ENCODE results near the gene FRMD4B. TPM values are rescaled to one million over a fixed set of nuclear protein-coding genes. Genes with fewer than 3 reads are reported as not detected.

The FRMD4B gene
- total and polyA plus RNA-seq, 2 donors from 2014 or later = 11.8 to 50.5 TPM

DNA sequence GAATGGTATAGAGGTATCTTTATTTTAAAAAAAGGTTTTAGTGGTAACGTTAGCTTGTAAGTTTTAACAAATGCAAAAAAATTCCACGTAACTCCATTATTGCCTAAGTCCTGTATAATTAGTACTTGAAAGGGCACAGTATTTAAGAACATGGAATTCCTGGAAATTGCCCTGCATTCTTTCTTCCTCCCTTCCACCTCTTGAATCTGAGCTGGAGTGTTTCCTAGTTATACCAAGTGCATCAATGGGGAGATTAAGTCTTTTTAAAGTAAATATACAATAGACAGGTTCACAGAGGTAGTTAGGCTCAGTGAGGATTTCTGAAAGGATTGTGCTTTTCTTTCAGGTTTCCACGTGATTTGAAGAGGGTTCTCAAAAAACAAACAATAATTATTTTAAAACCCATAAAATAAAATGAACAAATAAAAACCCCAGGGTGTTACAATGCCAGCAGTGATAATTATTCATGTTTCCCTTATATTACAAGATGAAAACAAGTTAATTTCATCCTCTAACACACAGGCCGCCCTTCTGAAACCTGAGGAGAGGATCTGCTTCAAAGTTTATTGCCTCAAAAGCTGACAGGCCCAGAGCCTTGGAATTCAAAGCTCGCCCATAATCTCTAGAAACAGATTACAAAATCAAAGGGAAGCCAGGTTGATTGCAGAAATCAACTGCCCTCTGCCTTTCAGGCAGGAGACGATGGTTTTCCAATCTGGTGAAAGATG is 134.6 kb downstream of the FRMD4B start:
- H3K9ac ChIP-seq (ENCODE audit: low read length in 3 of 3) = no peak overlapping the region
- peak in 3 of 5 donors; percentile 41 to 72 (median 66) for DNase-seq
- no peak for FAIRE-seq
- peaks cover 0 to 17% (median 12%) of the 10 kb centered on the region in 3 donors for H3K4me1 ChIP-seq (ENCODE audit: control insufficient read depth in 2 of 3, insufficient read depth in 2 of 3, low read depth in 1 of 3, low read length in 3 of 3)
- intact Hi-C loops (cut with DNase I) = no loop called here
- H3K9me3 ChIP-seq (ENCODE audit: control insufficient read depth in 2 of 3, insufficient read depth in 1 of 3, low read length in 3 of 3) = no peaks in the 10 kb centered on the region
- peak overlapping the region in 1 of 2 donors; percentile 21 for H3K27ac ChIP-seq (ENCODE audit: low read depth in 2 of 2, low read length in 2 of 2)
- no peaks in the 10 kb centered on the region for H3K36me3 ChIP-seq (ENCODE audit: control insufficient read depth in 2 of 3, insufficient read depth in 3 of 3, low read length in 3 of 3)
- TF ChIP-seq, protein P1, sequence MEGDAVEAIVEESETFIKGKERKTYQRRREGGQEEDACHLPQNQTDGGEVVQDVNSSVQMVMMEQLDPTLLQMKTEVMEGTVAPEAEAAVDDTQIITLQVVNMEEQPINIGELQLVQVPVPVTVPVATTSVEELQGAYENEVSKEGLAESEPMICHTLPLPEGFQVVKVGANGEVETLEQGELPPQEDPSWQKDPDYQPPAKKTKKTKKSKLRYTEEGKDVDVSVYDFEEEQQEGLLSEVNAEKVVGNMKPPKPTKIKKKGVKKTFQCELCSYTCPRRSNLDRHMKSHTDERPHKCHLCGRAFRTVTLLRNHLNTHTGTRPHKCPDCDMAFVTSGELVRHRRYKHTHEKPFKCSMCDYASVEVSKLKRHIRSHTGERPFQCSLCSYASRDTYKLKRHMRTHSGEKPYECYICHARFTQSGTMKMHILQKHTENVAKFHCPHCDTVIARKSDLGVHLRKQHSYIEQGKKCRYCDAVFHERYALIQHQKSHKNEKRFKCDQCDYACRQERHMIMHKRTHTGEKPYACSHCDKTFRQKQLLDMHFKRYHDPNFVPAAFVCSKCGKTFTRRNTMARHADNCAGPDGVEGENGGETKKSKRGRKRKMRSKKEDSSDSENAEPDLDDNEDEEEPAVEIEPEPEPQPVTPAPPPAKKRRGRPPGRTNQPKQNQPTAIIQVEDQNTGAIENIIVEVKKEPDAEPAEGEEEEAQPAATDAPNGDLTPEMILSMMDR (IDR thresholded peaks at IDR 0.05; ENCODE audit: borderline replicate concordance, extremely low read depth, insufficient read depth) = no peak
- H3K4me3 ChIP-seq (ENCODE audit: low read length in 3 of 3) = no peak overlapping the region
- no peaks in the 10 kb centered on the region for H3K27me3 ChIP-seq (ENCODE audit: control insufficient read depth, insufficient read depth, low read length)

DNA sequence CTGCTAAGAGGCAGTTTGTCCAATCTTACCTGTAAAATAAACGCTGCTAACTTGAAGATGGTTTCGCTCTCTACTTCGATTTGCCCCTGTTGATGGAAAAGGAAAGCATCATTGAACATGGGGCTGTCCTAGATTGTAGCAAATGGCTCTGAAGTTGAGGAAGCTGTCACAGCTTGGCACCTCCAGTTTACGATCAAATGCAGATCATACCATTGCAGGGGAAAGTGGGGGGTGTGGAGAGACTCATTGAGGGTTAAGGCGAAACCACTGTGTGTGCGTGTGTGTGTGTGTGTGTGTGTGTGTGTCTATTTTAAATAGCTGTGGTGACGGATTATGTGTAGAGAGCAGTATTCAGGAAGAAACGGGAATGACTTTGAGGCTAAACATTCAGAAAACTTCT is 135.9 kb downstream of the FRMD4B start:
- peak overlapping the region in 1 of 3 donors; percentile 55 for H3K9ac ChIP-seq (ENCODE audit: low read length in 3 of 3)
- H3K36me3 ChIP-seq (ENCODE audit: control insufficient read depth in 2 of 3, insufficient read depth in 3 of 3, low read length in 3 of 3) = no peaks in the 10 kb centered on the region
- H3K4me1 ChIP-seq (ENCODE audit: control insufficient read depth in 2 of 3, insufficient read depth in 2 of 3, low read depth in 1 of 3, low read length in 3 of 3) = peaks cover 0 to 18% (median 12%) of the 10 kb centered on the region in 3 donors
- no peaks in the 10 kb centered on the region for H3K9me3 ChIP-seq (ENCODE audit: control insufficient read depth in 2 of 3, insufficient read depth in 1 of 3, low read length in 3 of 3)
- H3K27ac ChIP-seq (ENCODE audit: low read depth in 2 of 2, low read length in 2 of 2) = no peak overlapping the region
- peak overlapping the region; percentile 18 to 85 (median 50) for H3K4me3 ChIP-seq (ENCODE audit: low read length in 3 of 3)
- TF ChIP-seq, protein P1 (IDR thresholded peaks at IDR 0.05; ENCODE audit: borderline replicate concordance, extremely low read depth, insufficient read depth) = no peak
- no peaks in the 10 kb centered on the region for H3K27me3 ChIP-seq (ENCODE audit: control insufficient read depth, insufficient read depth, low read length)
- FAIRE-seq = no peak
- DNase-seq = peak in 4 of 5 donors; percentile 84 to 95 (median 90)
- intact Hi-C loops (cut with DNase I) = no loop called here

DNA sequence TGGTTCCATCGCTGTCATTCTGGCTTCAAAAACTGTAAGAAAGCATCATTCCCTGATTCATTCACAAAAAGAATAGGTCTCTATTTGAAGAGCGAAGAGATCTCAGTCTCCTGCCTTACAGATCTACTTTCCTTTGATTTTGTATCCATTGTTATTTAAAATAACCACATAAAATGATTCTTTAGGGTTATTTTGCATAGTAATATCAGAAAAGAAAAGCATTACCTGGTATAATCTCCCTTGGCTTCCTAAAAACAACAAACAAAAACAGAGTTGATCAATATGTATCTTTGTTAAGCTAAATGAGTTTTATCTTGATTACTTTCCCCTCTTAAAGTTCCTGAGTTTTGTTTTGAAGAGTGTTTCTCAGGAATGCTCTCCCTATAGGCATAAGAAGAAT is 136.9 kb downstream of the FRMD4B start:
- peak overlapping the region in 1 of 3 donors; percentile 55 for H3K9ac ChIP-seq (ENCODE audit: low read length in 3 of 3)
- TF ChIP-seq, protein P1 (IDR thresholded peaks at IDR 0.05; ENCODE audit: borderline replicate concordance, extremely low read depth, insufficient read depth) = no peak
- no peaks in the 10 kb centered on the region for H3K9me3 ChIP-seq (ENCODE audit: control insufficient read depth in 2 of 3, insufficient read depth in 1 of 3, low read length in 3 of 3)
- H3K4me3 ChIP-seq (ENCODE audit: low read length in 3 of 3) = peak overlapping the region; percentile 18 to 85 (median 50)
- H3K36me3 ChIP-seq (ENCODE audit: control insufficient read depth in 2 of 3, insufficient read depth in 3 of 3, low read length in 3 of 3) = no peaks in the 10 kb centered on the region
- intact Hi-C loops (cut with DNase I) = no loop called here
- FAIRE-seq (no peak), DNase-seq (no peak)
- H3K4me1 ChIP-seq (ENCODE audit: control insufficient read depth in 2 of 3, insufficient read depth in 2 of 3, low read depth in 1 of 3, low read length in 3 of 3) = peaks cover 0 to 17% (median 9%) of the 10 kb centered on the region in 3 donors
- H3K27ac ChIP-seq (ENCODE audit: low read depth in 2 of 2, low read length in 2 of 2) = peak overlapping the region in 1 of 2 donors; percentile 8
- no peaks in the 10 kb centered on the region for H3K27me3 ChIP-seq (ENCODE audit: control insufficient read depth, insufficient read depth, low read length)
